Measurements from ENCODE around the gene A2M. TPM values are rescaled to one million over a fixed set of nuclear protein-coding genes. Genes with fewer than 3 reads are reported as not detected.

Gene A2M
- total and polyA plus RNA-seq, 10 of the 15 experiments (the other 5 are each of a cell fraction or from before 2014, with no cell fraction given) = 0.03 to 3.5 (median 0.20) TPM; not detected in 5

DNA sequence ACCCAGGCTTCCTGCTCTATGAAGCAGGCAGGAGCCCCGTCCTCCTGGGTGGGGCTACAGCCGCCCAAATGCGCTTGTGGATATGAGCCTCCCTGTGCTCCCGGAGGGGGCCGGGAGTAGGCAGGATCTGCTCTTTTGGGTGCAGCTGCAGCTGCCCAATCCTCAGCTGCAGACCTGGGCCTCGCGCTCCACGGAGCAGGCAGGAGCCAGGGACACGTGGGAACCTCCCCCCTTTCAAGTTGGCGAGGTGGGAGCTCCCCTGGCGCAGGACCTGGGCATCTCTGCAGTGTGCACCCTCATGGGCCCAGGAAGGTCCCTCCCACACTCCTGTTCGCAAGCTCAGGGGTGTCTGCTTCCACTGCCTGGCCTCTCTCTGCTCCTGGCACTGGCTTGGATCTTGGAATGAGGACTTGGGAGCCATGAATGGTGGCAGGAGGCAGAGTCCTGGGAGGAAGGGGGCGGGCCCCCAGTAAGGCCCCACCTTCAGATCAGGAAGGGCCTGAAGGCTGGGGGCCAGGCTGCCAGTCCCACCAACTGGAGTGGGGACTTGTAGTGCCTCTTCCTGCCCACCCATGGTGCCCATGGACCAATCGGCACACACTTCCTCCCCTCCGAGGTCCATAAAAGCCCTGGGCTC is 65.1 kb downstream of the A2M start:
- no peak for FAIRE-seq
- intact Hi-C loops (cut with micrococcal nuclease; ENCODE audit: unreplicated experiment) = no loop called here

More for the DNA sequence above, 65.1 kb downstream of the A2M start:
- Histone ChIP-seq H3K4me3 (no peak overlapping the region), H3K4me1 (ENCODE audit: control insufficient read depth, insufficient read depth, low read length) (no peaks in the 10 kb centered on the region), H3K9ac (ENCODE audit: control insufficient read depth, insufficient read depth, low read length) (no peak overlapping the region), H3K36me3 (ENCODE audit: control insufficient read depth in 2 of 2, insufficient read depth in 2 of 2, low read length in 1 of 2) (no peaks in the 10 kb centered on the region), H4K20me1 (ENCODE audit: control insufficient read depth, insufficient read depth) (no peaks in the 10 kb centered on the region), H3K9me3 (replicated peaks; ENCODE audit: control insufficient read depth, insufficient read depth, low read length) (no peaks in the 10 kb centered on the region), H3K27ac (ENCODE audit: control insufficient read depth, insufficient read depth) (no peak overlapping the region), H3K27me3 (replicated peaks in 1 of 2; ENCODE audit: control insufficient read depth in 2 of 2, insufficient read depth in 2 of 2, low read length in 1 of 2) (peaks cover 0 to 3% of the 10 kb centered on the region in 2 experiments; a peak in 2 of 4 replicates), H3K4me2 (ENCODE audit: control insufficient read depth, insufficient read depth) (no peak overlapping the region), H3K79me2 (ENCODE audit: control insufficient read depth, insufficient read depth, low read length) (no peaks in the 10 kb centered on the region), H2AFZ (ENCODE audit: control insufficient read depth, low read depth, low read length) (no peak overlapping the region)
- no peak for DNase-seq (ENCODE audit: low read depth, low spot score)
- CTCF ChIA-PET = interaction anchor here (0.7 to 4.9 kb wide), 22 partner anchors 8 to 510 kb away, joined by 3 to 34 read pairs (median 5); partner anchors contain the start of genes CLEC4E and M6PR
- in situ Hi-C loops (cut with MboI) = no loop called here
- 49% methylated on average over 15 of the region's 15 CpGs for WGBS (ENCODE audit: insufficient coverage, insufficient replicate concordance, low lambda C conversion rate, missing lambda C conversion rate)
- BruUV-seq (replicated peaks) = no TSS peak
- RAD21 ChIA-PET (ENCODE audit: unreplicated experiment) = interaction anchor here (0.6 to 2.8 kb wide), 5 partner anchors 12 to 394 kb away, joined by 3 to 11 read pairs (median 3); no protein-coding TSS in a partner anchor
- ATAC-seq = no peak
- no peak for TF ChIP-seq TAF1 (IDR thresholded peaks at IDR 0.05; ENCODE audit: borderline replicate concordance, low read depth, low read length)
- TF ChIP-seq SP1 (IDR thresholded peaks at IDR 0.05; ENCODE audit: low read depth, low read length) = no peak
- TF ChIP-seq, protein P1, sequence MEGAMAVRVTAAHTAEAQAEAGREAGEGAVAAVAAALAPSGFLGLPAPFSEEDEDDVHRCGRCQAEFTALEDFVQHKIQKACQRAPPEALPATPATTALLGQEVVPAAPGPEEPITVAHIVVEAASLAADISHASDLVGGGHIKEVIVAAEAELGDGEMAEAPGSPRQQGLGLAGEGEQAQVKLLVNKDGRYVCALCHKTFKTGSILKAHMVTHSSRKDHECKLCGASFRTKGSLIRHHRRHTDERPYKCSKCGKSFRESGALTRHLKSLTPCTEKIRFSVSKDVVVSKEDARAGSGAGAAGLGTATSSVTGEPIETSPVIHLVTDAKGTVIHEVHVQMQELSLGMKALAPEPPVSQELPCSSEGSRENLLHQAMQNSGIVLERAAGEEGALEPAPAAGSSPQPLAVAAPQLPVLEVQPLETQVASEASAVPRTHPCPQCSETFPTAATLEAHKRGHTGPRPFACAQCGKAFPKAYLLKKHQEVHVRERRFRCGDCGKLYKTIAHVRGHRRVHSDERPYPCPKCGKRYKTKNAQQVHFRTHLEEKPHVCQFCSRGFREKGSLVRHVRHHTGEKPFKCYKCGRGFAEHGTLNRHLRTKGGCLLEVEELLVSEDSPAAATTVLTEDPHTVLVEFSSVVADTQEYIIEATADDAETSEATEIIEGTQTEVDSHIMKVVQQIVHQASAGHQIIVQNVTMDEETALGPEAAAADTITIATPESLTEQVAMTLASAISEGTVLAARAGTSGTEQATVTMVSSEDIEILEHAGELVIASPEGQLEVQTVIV (IDR thresholded peaks at IDR 0.05; ENCODE audit: borderline replicate concordance, partially characterized antibody) = no peak
- no peak for TF ChIP-seq EZH2 (IDR thresholded peaks at IDR 0.05; ENCODE audit: borderline replicate concordance, control insufficient read depth, low read depth, low read length)
- TF ChIP-seq PAX5 (IDR thresholded peaks at IDR 0.05; ENCODE audit: borderline replicate concordance, low read depth, low read length) = no peak
- TF ChIP-seq ATF7 (IDR thresholded peaks at IDR 0.05; ENCODE audit: low read depth) = no peak
- TF ChIP-seq SMARCA5 (IDR thresholded peaks at IDR 0.05) = no peak
- TF ChIP-seq RFX5 (IDR thresholded peaks at IDR 0.05; ENCODE audit: low read depth, low read length) = no peak
- TF ChIP-seq WRNIP1 (IDR thresholded peaks at IDR 0.05; ENCODE audit: borderline replicate concordance, low read depth, low read length) = no peak
- no peak for TF ChIP-seq DPF2 (IDR thresholded peaks at IDR 0.05)
- SMC1A ChIA-PET (ENCODE audit: uncharacterized antibody, unreplicated experiment) = interaction anchor here (0.6 to 2.7 kb wide), 13 partner anchors 10 to 506 kb away, joined by 3 to 15 read pairs (median 4); partner anchors contain the start of gene AICDA
- POLR2A ChIA-PET = no interaction called here
